ENCODE measurements around the gene JMJD4.
"Not testable (repeated sequence)": the region's sequence is repeated elsewhere in the genome, so short reads cannot be mapped to it uniquely, and the experiment has no call there.

The JMJD4 gene

GRCh38 chr1:227731241-227731677 is 3.8 kb downstream of the JMJD4 start:
- no peak for DNase-seq

- DNase-seq: no peak
Observed at GRCh38 chr1:227730630-227731151, 4.4 kb downstream of the JMJD4 start.

- peak; percentile 68 for DNase-seq
Observed at GRCh38 chr1:227729881-227730629, 5.0 kb downstream of the JMJD4 start.

GRCh38 chr1:227729144-227729880 is 5.8 kb downstream of the JMJD4 start:
- DNase-seq: no peak

GRCh38 chr1:227728892-227729143 is 6.3 kb downstream of the JMJD4 start:
- no peak for DNase-seq

GRCh38 chr1:227728059-227728891 is 6.8 kb downstream of the JMJD4 start:
- peak; percentile 80 for DNase-seq

- no peak for DNase-seq
Observed at GRCh38 chr1:227726924-227727599, 8.0 kb downstream of the JMJD4 start.

GRCh38 chr1:227726318-227726717 is 8.8 kb downstream of the JMJD4 start:
- DNase-seq: no peak

GRCh38 chr1:227725046-227725445 is 10.1 kb downstream of the JMJD4 start:
- no peak for DNase-seq

- DNase-seq: no peak
Observed at GRCh38 chr1:227723474-227723873, 11.6 kb downstream of the JMJD4 start.

GRCh38 chr1:227718932-227719331 is 16.2 kb downstream of the JMJD4 start:
- DNase-seq: no peak

GRCh38 chr1:227712648-227713047 is 22.5 kb downstream of the JMJD4 start:
- DNase-seq: no peak

- not testable (repeated sequence) for DNase-seq
Observed at GRCh38 chr1:227710474-227710873, 24.6 kb downstream of the JMJD4 start.

- no peak for DNase-seq
Observed at GRCh38 chr1:227709451-227709850, 25.7 kb downstream of the JMJD4 start.

- no peak for DNase-seq
Observed at GRCh38 chr1:227707846-227708245, 27.3 kb downstream of the JMJD4 start.

GRCh38 chr1:227701631-227702030 is 33.5 kb downstream of the JMJD4 start:
- DNase-seq: not testable (repeated sequence)

GRCh38 chr1:227697321-227697864 is 37.7 kb downstream of the JMJD4 start:
- DNase-seq: no peak

GRCh38 chr1:227685807-227686206 is 49.3 kb downstream of the JMJD4 start:
- DNase-seq: no peak

Data from activated CD8-positive, alpha-beta memory T cell treated with anti-CD3 and anti-CD28 coated beads, Interleukin-2, amount 50 U/mL, for 48 hours (primary cell).